Measurements from ENCODE around the gene SLC35E1. TPM values are rescaled to one million over a fixed set of nuclear protein-coding genes. Genes with fewer than 3 reads are reported as not detected.

The SLC35E1 gene
- total and polyA plus RNA-seq, 2 experiments from 2014 or later, result 17.0 to 30.3 TPM

GRCh38 chr19:16520986-16521624 is 51.1 kb downstream of the SLC35E1 start:
- no peak overlapping the region for H3K27ac ChIP-seq (ENCODE audit: low read depth)
- Mint-ChIP-seq H3K9me3 (no peaks in the 10 kb centered on the region; the same call in 2 of the 3 replicates), H3K36me3 (ENCODE audit: low read depth) (peaks cover 83% of the 10 kb centered on the region), H3K4me1 (no peaks in the 10 kb centered on the region), H3K4me3 (no peak overlapping the region), H3K27ac (0 out of 2 replicates have a peak overlapping the region, but pooled peaks have one; percentile 50), H3K27me3 (ENCODE audit: insufficient read depth, low read depth, poor library complexity) (peaks cover 9% of the 10 kb centered on the region)
- no peaks in the 10 kb centered on the region for H3K4me1 ChIP-seq (ENCODE audit: insufficient read depth)
- ATAC-seq (no peak), DNase-seq (ENCODE audit: low spot score) (no peak)
- H3K4me3 ChIP-seq, result no peak overlapping the region
- peaks cover 13% of the 10 kb centered on the region for H4K20me1 ChIP-seq (replicated peaks; ENCODE audit: insufficient read depth)
- H3K27me3 ChIP-seq (ENCODE audit: insufficient read depth), result no peaks in the 10 kb centered on the region
- peaks cover 20% of the 10 kb centered on the region for H3F3A ChIP-seq (replicated peaks; ENCODE audit: low read depth)
- peaks cover 36% of the 10 kb centered on the region for H3K36me3 ChIP-seq (ENCODE audit: insufficient read depth)
- no peak overlapping the region for H2AFZ ChIP-seq
- H3K79me2 ChIP-seq (replicated peaks; ENCODE audit: insufficient read depth), result no peaks in the 10 kb centered on the region
- no peak overlapping the region for H3K4me2 ChIP-seq
- no peak for TF ChIP-seq ZNF114 (CRISPR knock-in tag; IDR thresholded peaks at IDR 0.05)
- TF ChIP-seq, protein P1, sequence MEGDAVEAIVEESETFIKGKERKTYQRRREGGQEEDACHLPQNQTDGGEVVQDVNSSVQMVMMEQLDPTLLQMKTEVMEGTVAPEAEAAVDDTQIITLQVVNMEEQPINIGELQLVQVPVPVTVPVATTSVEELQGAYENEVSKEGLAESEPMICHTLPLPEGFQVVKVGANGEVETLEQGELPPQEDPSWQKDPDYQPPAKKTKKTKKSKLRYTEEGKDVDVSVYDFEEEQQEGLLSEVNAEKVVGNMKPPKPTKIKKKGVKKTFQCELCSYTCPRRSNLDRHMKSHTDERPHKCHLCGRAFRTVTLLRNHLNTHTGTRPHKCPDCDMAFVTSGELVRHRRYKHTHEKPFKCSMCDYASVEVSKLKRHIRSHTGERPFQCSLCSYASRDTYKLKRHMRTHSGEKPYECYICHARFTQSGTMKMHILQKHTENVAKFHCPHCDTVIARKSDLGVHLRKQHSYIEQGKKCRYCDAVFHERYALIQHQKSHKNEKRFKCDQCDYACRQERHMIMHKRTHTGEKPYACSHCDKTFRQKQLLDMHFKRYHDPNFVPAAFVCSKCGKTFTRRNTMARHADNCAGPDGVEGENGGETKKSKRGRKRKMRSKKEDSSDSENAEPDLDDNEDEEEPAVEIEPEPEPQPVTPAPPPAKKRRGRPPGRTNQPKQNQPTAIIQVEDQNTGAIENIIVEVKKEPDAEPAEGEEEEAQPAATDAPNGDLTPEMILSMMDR (conservative IDR thresholded peaks at IDR 0.05; ENCODE audit: low read depth in 2 of 2), result no peak
- no peak for TF ChIP-seq ETS1 (IDR thresholded peaks at IDR 0.05)
- TF ChIP-seq NANOG (IDR thresholded peaks at IDR 0.05; ENCODE audit: borderline replicate concordance), result no peak
- no peak for TF ChIP-seq EZH2 (IDR thresholded peaks at IDR 0.05; ENCODE audit: low read depth, unreplicated experiment)
- TF ChIP-seq STAT1 (IDR thresholded peaks at IDR 0.05; ENCODE audit: unreplicated experiment), result no peak
- TF ChIP-seq ZNF462 (CRISPR knock-in tag; IDR thresholded peaks at IDR 0.05), result no peak
- TF ChIP-seq CREB1 (CRISPR knock-in tag; IDR thresholded peaks at IDR 0.05; ENCODE audit: low read depth), result no peak
- TF ChIP-seq ZNF331 (CRISPR knock-in tag; IDR thresholded peaks at IDR 0.05; ENCODE audit: low read depth), result no peak
- no peak for TF ChIP-seq POLR2AphosphoS5 (IDR thresholded peaks at IDR 0.05; ENCODE audit: low read depth)
- TF ChIP-seq, protein P2, sequence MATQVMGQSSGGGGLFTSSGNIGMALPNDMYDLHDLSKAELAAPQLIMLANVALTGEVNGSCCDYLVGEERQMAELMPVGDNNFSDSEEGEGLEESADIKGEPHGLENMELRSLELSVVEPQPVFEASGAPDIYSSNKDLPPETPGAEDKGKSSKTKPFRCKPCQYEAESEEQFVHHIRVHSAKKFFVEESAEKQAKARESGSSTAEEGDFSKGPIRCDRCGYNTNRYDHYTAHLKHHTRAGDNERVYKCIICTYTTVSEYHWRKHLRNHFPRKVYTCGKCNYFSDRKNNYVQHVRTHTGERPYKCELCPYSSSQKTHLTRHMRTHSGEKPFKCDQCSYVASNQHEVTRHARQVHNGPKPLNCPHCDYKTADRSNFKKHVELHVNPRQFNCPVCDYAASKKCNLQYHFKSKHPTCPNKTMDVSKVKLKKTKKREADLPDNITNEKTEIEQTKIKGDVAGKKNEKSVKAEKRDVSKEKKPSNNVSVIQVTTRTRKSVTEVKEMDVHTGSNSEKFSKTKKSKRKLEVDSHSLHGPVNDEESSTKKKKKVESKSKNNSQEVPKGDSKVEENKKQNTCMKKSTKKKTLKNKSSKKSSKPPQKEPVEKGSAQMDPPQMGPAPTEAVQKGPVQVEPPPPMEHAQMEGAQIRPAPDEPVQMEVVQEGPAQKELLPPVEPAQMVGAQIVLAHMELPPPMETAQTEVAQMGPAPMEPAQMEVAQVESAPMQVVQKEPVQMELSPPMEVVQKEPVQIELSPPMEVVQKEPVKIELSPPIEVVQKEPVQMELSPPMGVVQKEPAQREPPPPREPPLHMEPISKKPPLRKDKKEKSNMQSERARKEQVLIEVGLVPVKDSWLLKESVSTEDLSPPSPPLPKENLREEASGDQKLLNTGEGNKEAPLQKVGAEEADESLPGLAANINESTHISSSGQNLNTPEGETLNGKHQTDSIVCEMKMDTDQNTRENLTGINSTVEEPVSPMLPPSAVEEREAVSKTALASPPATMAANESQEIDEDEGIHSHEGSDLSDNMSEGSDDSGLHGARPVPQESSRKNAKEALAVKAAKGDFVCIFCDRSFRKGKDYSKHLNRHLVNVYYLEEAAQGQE (IDR thresholded peaks at IDR 0.05; ENCODE audit: unreplicated experiment), result no peak
- TF ChIP-seq EZH2phosphoT487 (IDR thresholded peaks at IDR 0.05; ENCODE audit: unreplicated experiment), result no peak
- TF ChIP-seq JUNB (IDR thresholded peaks at IDR 0.05; ENCODE audit: unreplicated experiment), result no peak
- no peaks in the 10 kb centered on the region for H3K9me2 ChIP-seq (ENCODE audit: insufficient read depth)
